PC-9 (cell line): ENCODE results near the gene DNMT3L.

ENCODE experiments used
- EZH2 ChIP-seq: fragments of 200-600 bp; sonication (generic); IDR thresholded peaks from 2 replicates; pipeline ENCODE4 v1.8.0; 2017; ENCODE audit warnings: antibody characterized with exemption, low read depth
- TF ChIP-seq, protein P1 (sequence below): fragments of 200-600 bp; sonication (generic); conservative IDR thresholded peaks from 2 replicates; pipeline ENCODE4 v1.6.1; 2017; ENCODE audit warnings: mixed run types, antibody characterized with exemption, mild to moderate bottlenecking, moderate library complexity

- TF ChIP-seq EZH2 = no peak
- TF ChIP-seq, protein P1, sequence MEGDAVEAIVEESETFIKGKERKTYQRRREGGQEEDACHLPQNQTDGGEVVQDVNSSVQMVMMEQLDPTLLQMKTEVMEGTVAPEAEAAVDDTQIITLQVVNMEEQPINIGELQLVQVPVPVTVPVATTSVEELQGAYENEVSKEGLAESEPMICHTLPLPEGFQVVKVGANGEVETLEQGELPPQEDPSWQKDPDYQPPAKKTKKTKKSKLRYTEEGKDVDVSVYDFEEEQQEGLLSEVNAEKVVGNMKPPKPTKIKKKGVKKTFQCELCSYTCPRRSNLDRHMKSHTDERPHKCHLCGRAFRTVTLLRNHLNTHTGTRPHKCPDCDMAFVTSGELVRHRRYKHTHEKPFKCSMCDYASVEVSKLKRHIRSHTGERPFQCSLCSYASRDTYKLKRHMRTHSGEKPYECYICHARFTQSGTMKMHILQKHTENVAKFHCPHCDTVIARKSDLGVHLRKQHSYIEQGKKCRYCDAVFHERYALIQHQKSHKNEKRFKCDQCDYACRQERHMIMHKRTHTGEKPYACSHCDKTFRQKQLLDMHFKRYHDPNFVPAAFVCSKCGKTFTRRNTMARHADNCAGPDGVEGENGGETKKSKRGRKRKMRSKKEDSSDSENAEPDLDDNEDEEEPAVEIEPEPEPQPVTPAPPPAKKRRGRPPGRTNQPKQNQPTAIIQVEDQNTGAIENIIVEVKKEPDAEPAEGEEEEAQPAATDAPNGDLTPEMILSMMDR = no peak
Measured at GRCh38 chr21:44259082-44259705, 2.5 kb downstream of the DNMT3L start.
